Osteoblast (primary cell): ENCODE data around the gene NGDN. TPM values are rescaled to one million over a fixed set of nuclear protein-coding genes. Genes with fewer than 3 reads are reported as not detected.

Experiments
- total RNA-seq: library from RNA; depleted of rRNA; stranded (reverse); fragments of >200 nt; gene quantifications from 2 replicates; pipeline ENCODE4 v1.2.3, GENCODE V29; 2012

Gene NGDN
- total RNA-seq, 1 donor, result 49.6 TPM

Other genes with a start within 250 kb of the NGDN start
- gene RNF212B, start 231.8 kb upstream of the NGDN start, total RNA-seq, result not detected in 2 replicates
- gene HOMEZ, start 183.6 kb upstream of the NGDN start, total RNA-seq, result 5.4 and 8.0 TPM in 2 replicates
- gene PPP1R3E, start 166.8 kb upstream of the NGDN start, total RNA-seq, result 7.6 and 9.1 TPM in 2 replicates
- gene BCL2L2, start 162.9 kb upstream of the NGDN start, total RNA-seq, result 19.5 and 21.2 TPM in 2 replicates
- gene PABPN1, start 148.2 kb upstream of the NGDN start, total RNA-seq, result 42.3 and 51.9 TPM in 2 replicates
- gene SLC22A17, start 116.8 kb upstream of the NGDN start, total RNA-seq, result 18.1 and 19.7 TPM in 2 replicates
- 9.8 and 14.1 TPM in 2 replicates for gene EFS, start 104.5 kb upstream of the NGDN start, total RNA-seq
- not detected in 2 replicates for gene IL25, start 96.9 kb upstream of the NGDN start, total RNA-seq
- gene CMTM5, start 92.7 kb upstream of the NGDN start, total RNA-seq, result not detected in 2 replicates
- gene MYH6, start 61.4 kb upstream of the NGDN start, total RNA-seq, result under 0.01 TPM in 1 of 2 replicates, not detected in the other
- not detected in 2 replicates for gene MYH7, start 34.0 kb upstream of the NGDN start, total RNA-seq
- 0.59 and 0.72 TPM in 2 replicates for gene ZFHX2, start 82.1 kb downstream of the NGDN start, total RNA-seq
- gene THTPA, start 86.6 kb downstream of the NGDN start, total RNA-seq, result 27.4 and 27.5 TPM in 2 replicates
- gene AP1G2, start 98.1 kb downstream of the NGDN start, total RNA-seq, result 7.7 and 10.9 TPM in 2 replicates
- not detected in 2 replicates for gene JPH4, start 109.1 kb downstream of the NGDN start, total RNA-seq
- gene DHRS2, start 166.7 kb downstream of the NGDN start, total RNA-seq, result under 0.01 and 0.29 TPM in 2 replicates